Mesenchymal stem cell (in vitro differentiated cells and primary cell): ENCODE results near the gene FOXN4.

Experiments used
- DNase-seq: peaks from one replicate; pipeline ENCODE4 v3.0.0-alpha.2; 2013
- H2AFZ ChIP-seq: one replicate; pipeline ENCODE4 v1.6.1; 2013; ENCODE audit warnings: low read depth, mild to moderate bottlenecking, control low read depth, inconsistent platforms, low read length, moderate library complexity
- H2AK5ac ChIP-seq: 2 replicates; pipeline ENCODE4 v1.6.1; 2013; ENCODE audit warnings: low read length, moderate library complexity, mild to moderate bottlenecking, inconsistent platforms; ENCODE audit not compliant: severe bottlenecking
- H2BK120ac ChIP-seq: one replicate; pipeline ENCODE4 v1.6.1; 2013; ENCODE audit warnings: low read depth, mild to moderate bottlenecking, inconsistent platforms, low read length, moderate library complexity
- H2BK12ac ChIP-seq, 2 experiments: one replicate each; pipeline ENCODE4 v1.6.1; 2013; ENCODE audit warnings: inconsistent platforms in 2 of 2, low read length in 2 of 2, mild to moderate bottlenecking in 2 of 2, moderate library complexity in 2 of 2, control low read depth in 1 of 2
- H2BK15ac ChIP-seq: one replicate; pipeline ENCODE4 v1.6.1; 2013; ENCODE audit warnings: mild to moderate bottlenecking, low read depth, inconsistent platforms; ENCODE audit not compliant: poor library complexity, severe bottlenecking
- H2BK5ac ChIP-seq: 2 replicates; pipeline ENCODE4 v1.6.1; 2013; ENCODE audit warnings: low read depth, mild to moderate bottlenecking, low read length, control low read depth, inconsistent platforms; ENCODE audit not compliant: poor library complexity, severe bottlenecking
- H3K14ac ChIP-seq, 2 experiments: one replicate each; pipeline ENCODE4 v1.6.1; 2013; ENCODE audit warnings: inconsistent platforms in 2 of 2, low read length in 2 of 2, control low read depth in 1 of 2, mild to moderate bottlenecking in 1 of 2, moderate library complexity in 1 of 2
- H3K18ac ChIP-seq, 2 experiments: one replicate each; pipeline ENCODE4 v1.6.1; 2013; ENCODE audit warnings: inconsistent platforms in 2 of 2, low read length in 2 of 2, control low read depth in 1 of 2, low read depth in 1 of 2, mild to moderate bottlenecking in 1 of 2
- H3K23ac ChIP-seq, 2 experiments: one replicate each; pipeline ENCODE4 v1.6.1; 2013; ENCODE audit warnings: inconsistent platforms in 2 of 2, low read length in 2 of 2, mild to moderate bottlenecking in 2 of 2, moderate library complexity in 2 of 2, control low read depth in 1 of 2
- H3K27ac ChIP-seq: 2 replicates; pipeline ENCODE4 v1.5.1; 2013; ENCODE audit warnings: mild to moderate bottlenecking, moderate library complexity, low read length, control low read depth, inconsistent platforms; ENCODE audit not compliant: poor library complexity, severe bottlenecking
- H3K27me3 ChIP-seq, 2 experiments: 2 replicates each; pipeline versions ENCODE4 v1.6.1 to v1.7.0; 2013; ENCODE audit warnings: low read length in 2 of 2, mild to moderate bottlenecking in 2 of 2, moderate library complexity in 2 of 2, control low read depth in 1 of 2, inconsistent platforms in 1 of 2; ENCODE audit not compliant: control insufficient read depth in 1 of 2, insufficient read depth in 1 of 2
- H3K36me3 ChIP-seq, 2 experiments: 2 replicates each; pipeline versions ENCODE4 v1.6.1 to v1.7.0; 2013; ENCODE audit warnings: low read length in 2 of 2, control low read depth in 1 of 2, inconsistent platforms in 1 of 2, low read depth in 1 of 2, mild to moderate bottlenecking in 1 of 2; ENCODE audit not compliant: insufficient read depth in 2 of 2, control insufficient read depth in 1 of 2
- H3K4ac ChIP-seq, 2 experiments: one replicate each; pipeline ENCODE4 v1.6.1; 2013; ENCODE audit warnings: inconsistent platforms in 2 of 2, low read length in 2 of 2, mild to moderate bottlenecking in 2 of 2, moderate library complexity in 2 of 2, control low read depth in 1 of 2, low read depth in 1 of 2
- H3K4me1 ChIP-seq: 2 replicates; pipeline ENCODE4 v1.6.1; 2013; ENCODE audit warnings: low read depth, low read length, control low read depth; ENCODE audit not compliant: control insufficient read depth, insufficient read depth
- H3K4me2 ChIP-seq: 2 replicates; pipeline ENCODE4 v1.6.1; 2013; ENCODE audit warnings: low read length, mild to moderate bottlenecking, inconsistent platforms; ENCODE audit not compliant: poor library complexity, severe bottlenecking
- H3K4me3 ChIP-seq, 2 experiments: 2 replicates each; pipeline versions ENCODE4 v1.5.1 to v1.7.0; 2013; ENCODE audit warnings: low read length in 2 of 2, mild to moderate bottlenecking in 2 of 2, control low read depth in 1 of 2, low read depth in 1 of 2; ENCODE audit not compliant: insufficient read depth in 1 of 2
- H3K79me1 ChIP-seq: replicated peaks from 2 replicates; pipeline ENCODE4 v1.6.1; 2013; ENCODE audit warnings: mild to moderate bottlenecking, control low read depth, low read length, inconsistent platforms; ENCODE audit not compliant: poor library complexity, severe bottlenecking
- H3K9ac ChIP-seq: 2 replicates; pipeline ENCODE4 v1.7.0; 2013; ENCODE audit warnings: mild to moderate bottlenecking, low read length, moderate library complexity
- H3K9me3 ChIP-seq: 2 replicates; pipeline ENCODE4 v1.7.0; 2013; ENCODE audit warnings: mild to moderate bottlenecking, low read length; ENCODE audit not compliant: control insufficient read depth
- H4K8ac ChIP-seq: one replicate; pipeline ENCODE4 v1.6.1; 2013; ENCODE audit warnings: inconsistent platforms, mild to moderate bottlenecking, low read length, moderate library complexity
- H4K91ac ChIP-seq: one replicate; pipeline ENCODE4 v1.6.1; 2013; ENCODE audit warnings: mild to moderate bottlenecking, low read length, inconsistent platforms
- WGBS: methylation state at CpG from one replicate; pipeline ENCODE4 v1.1.7; 2013; ENCODE audit warnings: mixed read lengths; 5-methylcytosine and 5-hydroxymethylcytosine counted together

The FOXN4 gene

DNA sequence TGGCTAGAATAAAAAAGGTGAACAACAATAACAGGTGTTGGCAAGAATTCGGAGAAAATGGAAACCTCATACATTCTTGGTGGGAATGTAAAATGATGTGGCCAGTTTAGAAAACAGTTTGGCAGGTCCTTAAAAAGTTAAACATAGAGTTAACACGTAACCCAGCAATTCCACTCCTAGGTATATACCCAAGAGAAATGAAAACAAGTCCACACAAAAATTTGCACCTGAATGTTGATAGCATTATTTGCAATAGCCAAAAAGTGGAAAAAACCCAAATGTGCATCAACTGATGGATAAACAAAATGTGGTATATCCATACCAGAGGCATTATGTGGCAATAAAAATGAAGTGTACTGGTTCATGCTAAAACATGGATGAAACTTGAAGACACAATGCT lies 36.3 kb upstream of the FOXN4 start:
- H3K4ac ChIP-seq = no peak overlapping the region
- 70% methylated on average over 2 of the region's 2 CpGs for WGBS
- H2AK5ac ChIP-seq = no peak overlapping the region

DNA sequence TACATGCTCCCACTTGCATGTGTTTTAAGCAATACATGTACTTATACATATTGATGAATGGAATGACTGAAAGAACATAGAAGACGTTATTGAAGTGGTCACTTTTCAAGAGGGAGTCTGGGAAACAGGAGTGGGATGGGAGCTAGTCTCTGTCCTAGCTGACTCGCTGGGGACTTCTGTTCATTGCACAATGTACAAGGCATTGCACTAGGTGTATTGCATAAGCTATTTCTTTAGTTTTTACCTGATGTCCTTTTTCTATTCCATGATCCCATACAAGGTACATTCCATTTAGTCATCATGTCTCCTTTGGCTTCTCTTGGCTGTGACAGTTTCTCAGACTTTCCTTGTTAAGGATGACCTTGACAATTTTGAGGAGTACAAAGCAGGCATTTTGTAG lies 34.6 kb upstream of the FOXN4 start:
- H3K36me3 ChIP-seq = no peaks in the 10 kb centered on the region
- H2BK120ac ChIP-seq = no peak overlapping the region

More for the DNA sequence above, 36.3 kb upstream of the FOXN4 start:
- Histone ChIP-seq H2BK5ac (no peak overlapping the region), H2BK15ac (no peak overlapping the region), H3K14ac (no peak overlapping the region), H2BK12ac (no peak overlapping the region), H3K4me3 (no peak overlapping the region), H3K9me3 (peaks cover 7% of the 10 kb centered on the region), H3K27ac (no peak overlapping the region), H3K36me3 (no peaks in the 10 kb centered on the region), H2AFZ (no peak overlapping the region), H3K4me1 (no peaks in the 10 kb centered on the region), H2BK120ac (no peak overlapping the region), H3K27me3 (peaks cover 3 to 12% of the 10 kb centered on the region in 2 experiments), H3K79me1 (no peaks in the 10 kb centered on the region), H4K91ac (no peak overlapping the region), H3K18ac (no peak overlapping the region), H3K23ac (no peak overlapping the region), H3K9ac (no peak overlapping the region), H4K8ac (no peak overlapping the region), H3K4me2 (no peak overlapping the region)
- no peak for DNase-seq

DNA sequence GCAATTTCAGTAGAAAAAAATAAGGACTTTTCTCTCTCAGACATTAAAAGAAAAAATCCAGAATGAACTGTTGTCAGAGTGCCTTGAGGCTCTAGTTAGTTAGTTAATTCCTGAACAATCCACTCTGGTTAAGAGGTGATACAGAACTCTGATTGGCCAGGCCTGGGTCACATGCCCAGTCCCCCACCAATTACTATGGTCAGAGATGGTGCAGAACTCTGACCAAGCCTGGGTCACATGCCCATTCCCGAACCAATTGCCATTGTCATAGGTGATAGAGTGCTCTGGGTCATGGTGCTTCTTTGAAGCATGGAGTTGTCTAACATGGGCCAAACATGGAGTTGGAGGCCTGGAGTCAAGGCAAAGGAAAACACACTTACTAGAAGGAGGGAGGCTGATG lies 27.5 kb upstream of the FOXN4 start:
- H3K18ac ChIP-seq = no peak overlapping the region
- H3K36me3 ChIP-seq = no peaks in the 10 kb centered on the region
- peaks cover 7 to 34% of the 10 kb centered on the region in 2 experiments for H3K27me3 ChIP-seq
- H4K91ac ChIP-seq = no peak overlapping the region
- H3K4me2 ChIP-seq = no peak overlapping the region
- H3K14ac ChIP-seq = no peak overlapping the region
- no peak overlapping the region for H4K8ac ChIP-seq
- H2BK120ac ChIP-seq = no peak overlapping the region
- H2AFZ ChIP-seq = no peak overlapping the region
- no peak overlapping the region for H2BK5ac ChIP-seq
- no peak overlapping the region for H2AK5ac ChIP-seq
- H3K9me3 ChIP-seq = no peaks in the 10 kb centered on the region
- no CpG with 5 or more reads among the region's 1 CpG for WGBS
- no peak overlapping the region for H2BK15ac ChIP-seq
- H3K27ac ChIP-seq = no peak overlapping the region
- no peak for DNase-seq
- no peak overlapping the region for H2BK12ac ChIP-seq
- no peak overlapping the region for H3K9ac ChIP-seq
- no peak overlapping the region for H3K4me3 ChIP-seq
- H3K23ac ChIP-seq = no peak overlapping the region
- no peak overlapping the region for H3K4ac ChIP-seq
- H3K4me1 ChIP-seq = no peaks in the 10 kb centered on the region
- no peaks in the 10 kb centered on the region for H3K79me1 ChIP-seq

More for the DNA sequence above, 34.6 kb upstream of the FOXN4 start:
- H4K8ac ChIP-seq = no peak overlapping the region
- H2BK15ac ChIP-seq = no peak overlapping the region
- H3K4me1 ChIP-seq = no peaks in the 10 kb centered on the region
- peaks cover 0 to 16% of the 10 kb centered on the region in 2 experiments for H3K27me3 ChIP-seq
- H2AFZ ChIP-seq = no peak overlapping the region
- H3K4me2 ChIP-seq = no peak overlapping the region
- no peak overlapping the region for H3K18ac ChIP-seq
- peaks cover 7% of the 10 kb centered on the region for H3K9me3 ChIP-seq
- H2BK5ac ChIP-seq = no peak overlapping the region
- H3K4ac ChIP-seq = no peak overlapping the region
- no peak overlapping the region for H3K27ac ChIP-seq
- no peak overlapping the region for H3K14ac ChIP-seq
- no peak for DNase-seq
- WGBS = 0% methylated on average over 1 of the region's 2 CpGs
- no peak overlapping the region for H2AK5ac ChIP-seq
- no peak overlapping the region for H2BK12ac ChIP-seq
- H4K91ac ChIP-seq = no peak overlapping the region
- no peak overlapping the region for H3K4me3 ChIP-seq
- no peak overlapping the region for H3K23ac ChIP-seq
- no peak overlapping the region for H3K9ac ChIP-seq
- H3K79me1 ChIP-seq = no peaks in the 10 kb centered on the region

DNA sequence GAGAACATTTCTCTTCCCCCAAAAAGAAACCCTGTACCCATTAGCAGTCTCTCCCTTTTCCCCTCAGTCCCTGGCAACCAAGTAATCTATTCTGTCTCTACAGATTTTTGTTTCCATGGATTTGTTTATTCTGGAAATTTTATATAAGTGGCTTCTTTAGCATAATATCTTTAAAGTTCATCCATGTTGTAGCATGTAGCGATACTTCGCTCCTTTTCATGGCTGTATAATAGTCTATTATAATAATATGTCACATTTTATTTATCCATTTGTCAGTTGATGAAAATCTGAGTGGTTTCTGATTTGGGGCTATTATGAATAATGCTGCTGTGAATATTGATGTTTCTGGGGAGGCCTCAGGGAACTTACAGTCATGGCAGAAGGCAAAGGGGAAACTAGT lies 25.8 kb upstream of the FOXN4 start:
- no CpG with 5 or more reads among the region's 2 CpGs for WGBS

More for the DNA sequence above, 25.8 kb upstream of the FOXN4 start:
- Histone ChIP-seq H4K91ac (no peak overlapping the region), H3K27me3 (peaks cover 7 to 43% of the 10 kb centered on the region in 2 experiments), H3K79me1 (no peaks in the 10 kb centered on the region), H2BK15ac (no peak overlapping the region), H3K9ac (no peak overlapping the region), H3K4me2 (no peak overlapping the region), H2AFZ (no peak overlapping the region), H3K14ac (no peak overlapping the region), H2BK12ac (no peak overlapping the region), H3K4me1 (no peaks in the 10 kb centered on the region), H2BK5ac (no peak overlapping the region), H3K9me3 (no peaks in the 10 kb centered on the region), H3K36me3 (no peaks in the 10 kb centered on the region), H3K18ac (no peak overlapping the region), H3K23ac (no peak overlapping the region), H3K4ac (no peak overlapping the region), H3K27ac (no peak overlapping the region), H4K8ac (no peak overlapping the region), H2BK120ac (no peak overlapping the region), H2AK5ac (no peak overlapping the region), H3K4me3 (no peak overlapping the region)
- DNase-seq = no peak
